Neural cell (in vitro differentiated cells): ENCODE measurements around the gene NFIB. TPM values are rescaled to one million over a fixed set of nuclear protein-coding genes. Genes with fewer than 3 reads are reported as not detected.

Source experiments
- H2AFZ ChIP-seq: fragments of 200-600, 300-800 bp; sonication (generic), shearing (Covaris generic); 2 replicates; pipeline ENCODE4 v1.6.0; 2014; ENCODE audit warnings: low read depth, mild to moderate bottlenecking, antibody characterized with exemption, low read length, moderate library complexity
- H3F3A ChIP-seq: fragments of 200-600 bp; shearing (Covaris generic); 2 replicates; pipeline ENCODE4 v1.6.1; 2016; ENCODE audit warnings: mild to moderate bottlenecking, moderate library complexity, mixed read lengths, antibody characterized with exemption, low read length; ENCODE audit not compliant: insufficient read depth, poor library complexity, severe bottlenecking
- H3K27ac ChIP-seq: fragments of 200-600, 300-800 bp; sonication (generic), shearing (Covaris generic); 2 replicates; pipeline ENCODE4 v1.5.1; 2014; ENCODE audit warnings: mild to moderate bottlenecking, low read length, moderate library complexity
- H3K27me3 ChIP-seq: fragments of 300-800, 200-600 bp; sonication (generic), shearing (Covaris generic); 2 replicates; pipeline ENCODE4 v1.6.0; 2014; ENCODE audit warnings: mild to moderate bottlenecking, low read depth, low read length, moderate library complexity; ENCODE audit not compliant: insufficient read depth
- H3K36me3 ChIP-seq: fragments of 300-800, 200-600 bp; sonication (generic), shearing (Covaris generic); 2 replicates; pipeline ENCODE4 v1.5.1; 2014; ENCODE audit warnings: mild to moderate bottlenecking, antibody characterized with exemption, low read length, moderate library complexity; ENCODE audit not compliant: insufficient read depth
- H3K4me2 ChIP-seq: fragments of 300-800, 200-600 bp; sonication (generic), shearing (Covaris generic); 2 replicates; pipeline ENCODE4 v1.6.0; 2014; ENCODE audit warnings: mild to moderate bottlenecking, low read length
- H3K4me3 ChIP-seq: fragments of 300-800, 200-600 bp; sonication (generic), shearing (Covaris generic); 2 replicates; pipeline ENCODE4 v1.5.1; 2014; ENCODE audit warnings: mild to moderate bottlenecking, low read length, moderate library complexity
- H3K79me2 ChIP-seq: fragments of 200-600 bp; shearing (Covaris generic); replicated peaks from 2 replicates; pipeline ENCODE4 v1.6.0; 2014; ENCODE audit warnings: mild to moderate bottlenecking, low read length, moderate library complexity; ENCODE audit not compliant: insufficient read depth
- H3K9ac ChIP-seq: fragments of 300-800, 200-600 bp; sonication (generic), shearing (Covaris generic); 2 replicates; pipeline ENCODE4 v1.6.1; 2016; ENCODE audit warnings: mild to moderate bottlenecking, low read length, mixed read lengths
- H3K9me2 ChIP-seq: fragments of 200-600 bp; shearing (Covaris generic); 2 replicates; pipeline ENCODE4 v1.6.1; 2016; ENCODE audit warnings: mild to moderate bottlenecking, low read length, mixed read lengths; ENCODE audit not compliant: insufficient read depth
- H3K9me3 ChIP-seq: fragments of 200-600, 300-800 bp; sonication (generic), shearing (Covaris generic); 2 replicates; pipeline ENCODE4 v1.6.1; 2016; ENCODE audit warnings: mild to moderate bottlenecking, mixed run types, low read length, moderate library complexity, mixed read lengths
- H4K20me1 ChIP-seq: fragments of 200-600 bp; shearing (Covaris generic); 2 replicates; pipeline ENCODE4 v1.6.1; 2016; ENCODE audit warnings: mild to moderate bottlenecking, mixed run types; ENCODE audit not compliant: insufficient read depth
- CTCF ChIP-seq: fragments of 450-650 bp; IDR thresholded peaks from 2 replicates; pipeline ENCODE4 v1.5.1; 2014; ENCODE audit warnings: antibody characterized with exemption, mild to moderate bottlenecking, moderate library complexity; ENCODE audit not compliant: poor library complexity, severe bottlenecking
- EP300 ChIP-seq: fragments of 450-650 bp; conservative IDR thresholded peaks from 2 replicates; pipeline ENCODE4 v1.6.1; 2014; ENCODE audit warnings: antibody characterized with exemption, mild to moderate bottlenecking, moderate library complexity; ENCODE audit not compliant: poor library complexity, severe bottlenecking
- EZH2 ChIP-seq: fragments of 200-600, 300-800 bp; shearing (Covaris generic), sonication (generic); IDR thresholded peaks from 2 replicates; pipeline ENCODE4 v1.6.1; 2014; ENCODE audit warnings: antibody characterized with exemption, low read length, borderline replicate concordance, mild to moderate bottlenecking; ENCODE audit not compliant: insufficient read depth, poor library complexity, severe bottlenecking
- MXI1 ChIP-seq: fragments of 450-650 bp; conservative IDR thresholded peaks from 2 replicates; pipeline ENCODE4 v1.6.1; 2014; ENCODE audit warnings: antibody characterized with exemption, mild to moderate bottlenecking; ENCODE audit not compliant: poor library complexity, severe bottlenecking
- POLR2AphosphoS5 ChIP-seq: IDR thresholded peaks from 2 replicates; pipeline ENCODE4 v1.6.1; 2012
- RAD21 ChIP-seq: fragments of 450-650 bp; conservative IDR thresholded peaks from 2 replicates; pipeline ENCODE4 v1.6.1; 2014; ENCODE audit warnings: antibody characterized with exemption, mild to moderate bottlenecking, moderate library complexity
- REST ChIP-seq: IDR thresholded peaks from 2 replicates; pipeline ENCODE4 v1.6.1; 2012; ENCODE audit warnings: borderline replicate concordance
- SMC3 ChIP-seq: fragments of 450-650 bp; conservative IDR thresholded peaks from 2 replicates; pipeline ENCODE4 v1.6.1; 2014; ENCODE audit warnings: antibody characterized with exemption, mild to moderate bottlenecking, moderate library complexity; ENCODE audit not compliant: poor library complexity
- TAF1 ChIP-seq: IDR thresholded peaks from 2 replicates; pipeline ENCODE4 v1.6.1; 2012; ENCODE audit warnings: low read depth
- polyA plus RNA-seq: library from polyadenylated mRNA; depleted of rRNA; stranded (reverse); fragments of >200 nt; gene quantifications from 2 replicates; pipeline ENCODE4 v1.2.3, GENCODE V29; 2014

Gene NFIB
- polyA plus RNA-seq, 1 donor from 2014 or later, result 0.73 TPM

- no peaks in the 10 kb centered on the region for H3K9me2 ChIP-seq
- no peaks in the 10 kb centered on the region for H3K36me3 ChIP-seq
- H3K27me3 ChIP-seq, result no peaks in the 10 kb centered on the region
- TF ChIP-seq TAF1, result no peak
- no peak for TF ChIP-seq POLR2AphosphoS5
- TF ChIP-seq REST, result no peak
- TF ChIP-seq EZH2, result no peak
- no peak for TF ChIP-seq RAD21
- TF ChIP-seq EP300, result no peak
- no peak for TF ChIP-seq SMC3
- TF ChIP-seq CTCF, result no peak
- TF ChIP-seq MXI1, result no peak
- no peak overlapping the region for H3K4me3 ChIP-seq
- H3K27ac ChIP-seq, result no peak overlapping the region
- H3K4me2 ChIP-seq, result no peak overlapping the region
- H3K9ac ChIP-seq, result no peak overlapping the region
- no peaks in the 10 kb centered on the region for H4K20me1 ChIP-seq
- no peaks in the 10 kb centered on the region for H3K79me2 ChIP-seq
- H3F3A ChIP-seq, result no peaks in the 10 kb centered on the region
- H2AFZ ChIP-seq, result no peak overlapping the region
- no peaks in the 10 kb centered on the region for H3K9me3 ChIP-seq
Measured at GRCh38 chr9:14061936-14062585, 251.9 kb downstream of the NFIB start.

GRCh38 chr9:14058325-14058688, 255.6 kb downstream of the NFIB start:
- Histone ChIP-seq H3K9me2 (no peaks in the 10 kb centered on the region), H3K4me2 (no peak overlapping the region), H3K9me3 (no peaks in the 10 kb centered on the region), H3K36me3 (no peaks in the 10 kb centered on the region), H3K9ac (no peak overlapping the region), H3K79me2 (no peaks in the 10 kb centered on the region), H3K27me3 (no peaks in the 10 kb centered on the region), H2AFZ (no peak overlapping the region), H3K4me3 (no peak overlapping the region), H3K27ac (no peak overlapping the region), H3F3A (no peaks in the 10 kb centered on the region), H4K20me1 (no peaks in the 10 kb centered on the region)
- no peak for TF ChIP-seq TAF1
- no peak for TF ChIP-seq REST
- no peak for TF ChIP-seq CTCF
- TF ChIP-seq SMC3, result no peak
- TF ChIP-seq EP300, result no peak
- TF ChIP-seq POLR2AphosphoS5, result no peak
- TF ChIP-seq MXI1, result no peak
- TF ChIP-seq RAD21, result no peak
- TF ChIP-seq EZH2, result no peak
